GM19463 (cell line): ENCODE results near the gene LDHAL6B.

ENCODE experiments used
- ATAC-seq: cut with Tn5 transposase; IDR thresholded peaks from one replicate; pipeline ENCODE4 v1.9.1; 2021; ENCODE audit warnings: mild to moderate bottlenecking, moderate library complexity; ENCODE audit not compliant: unreplicated experiment

Gene LDHAL6B

DNA sequence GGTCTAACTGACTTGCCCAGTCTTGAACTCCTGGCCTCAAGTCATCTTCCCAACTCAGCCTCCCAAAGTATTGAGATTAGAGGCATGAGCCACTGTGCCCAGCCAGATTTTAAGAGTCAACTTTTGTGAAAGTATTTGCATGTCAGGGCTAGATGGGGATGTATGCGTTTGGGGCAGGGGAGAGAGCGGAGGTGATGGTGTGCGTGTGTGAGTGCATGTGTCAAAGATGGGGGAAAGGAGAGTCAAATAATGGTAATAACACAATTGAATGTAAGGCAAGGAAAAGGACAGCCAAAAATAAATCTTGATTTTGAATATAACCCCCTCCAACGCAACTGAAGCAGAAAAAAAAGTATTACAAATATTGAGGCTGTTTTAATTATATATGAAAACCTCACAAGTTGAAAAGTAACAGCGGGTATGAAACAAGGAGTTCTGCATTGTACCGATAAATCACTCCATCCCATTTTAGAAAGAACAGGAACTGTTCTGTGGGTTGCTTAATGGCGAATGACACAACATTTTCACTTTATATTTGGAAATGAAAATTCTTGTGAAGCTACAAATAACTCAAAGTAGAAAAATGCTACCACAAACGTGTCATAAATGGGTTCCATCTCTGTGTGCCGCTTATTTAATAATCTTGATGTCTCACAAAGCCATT lies 29.9 kb upstream of the LDHAL6B start:
- ATAC-seq = no peak

GRCh38 chr15:59177317-59177660 lies 29.4 kb upstream of the LDHAL6B start:
- ATAC-seq = no peak

DNA sequence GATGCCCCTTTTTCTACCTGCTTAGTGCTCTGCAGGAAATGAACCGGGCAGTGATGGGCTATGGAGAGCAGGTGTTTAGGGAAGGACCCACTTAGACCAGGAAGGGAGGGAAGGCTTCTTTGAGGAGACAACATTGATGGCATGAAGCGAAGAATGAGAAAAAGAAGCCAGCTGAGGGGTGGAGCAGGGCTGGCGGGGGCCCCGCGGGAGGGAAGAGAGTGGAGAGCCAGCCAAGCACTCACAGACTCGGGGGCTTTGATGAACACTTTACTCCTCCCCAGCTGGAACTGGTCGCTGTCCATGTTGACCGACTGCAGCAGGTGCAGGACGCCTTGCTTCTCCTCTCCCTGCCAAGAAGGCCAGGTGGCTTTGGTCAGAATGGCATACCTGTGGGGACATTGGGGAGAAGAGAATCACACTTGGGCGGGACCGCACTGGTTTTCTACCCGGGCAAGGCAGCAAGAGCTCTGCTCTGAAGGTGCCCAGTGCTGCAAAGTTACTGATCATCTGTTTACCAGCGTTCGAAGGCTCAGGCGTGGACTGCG lies 28.4 kb upstream of the LDHAL6B start:
- no peak for ATAC-seq

GRCh38 chr15:59179717-59180116 lies 26.9 kb upstream of the LDHAL6B start:
- no peak for ATAC-seq

GRCh38 chr15:59180945-59181600 lies 25.6 kb upstream of the LDHAL6B start:
- ATAC-seq = no peak

- ATAC-seq = no peak
These were observed 20.9 kb upstream of the LDHAL6B start for GRCh38 chr15:59185725-59186124.

- no peak for ATAC-seq
These were observed 20.1 kb upstream of the LDHAL6B start for GRCh38 chr15:59186501-59186900.

DNA sequence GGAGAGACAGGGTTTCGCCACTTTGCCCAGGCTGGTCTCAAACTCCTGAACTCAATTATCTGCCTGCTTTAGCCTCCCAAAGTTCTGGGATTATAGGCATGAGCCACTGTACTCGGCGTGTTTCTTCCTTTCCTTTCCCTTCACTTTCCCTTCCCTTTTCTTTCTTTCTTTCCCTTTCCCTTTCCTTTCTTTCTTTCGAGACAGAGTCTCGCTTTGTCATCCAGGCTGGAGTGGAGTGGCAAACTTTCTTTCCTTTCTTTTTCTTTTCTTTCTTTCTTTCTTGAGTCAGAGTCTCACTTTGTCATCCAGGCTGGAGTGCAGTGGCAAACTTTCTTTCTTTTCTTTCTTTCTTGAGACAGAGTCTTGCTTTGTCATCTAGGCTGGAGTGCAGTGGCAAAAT lies 17.4 kb upstream of the LDHAL6B start:
- no peak for ATAC-seq

DNA sequence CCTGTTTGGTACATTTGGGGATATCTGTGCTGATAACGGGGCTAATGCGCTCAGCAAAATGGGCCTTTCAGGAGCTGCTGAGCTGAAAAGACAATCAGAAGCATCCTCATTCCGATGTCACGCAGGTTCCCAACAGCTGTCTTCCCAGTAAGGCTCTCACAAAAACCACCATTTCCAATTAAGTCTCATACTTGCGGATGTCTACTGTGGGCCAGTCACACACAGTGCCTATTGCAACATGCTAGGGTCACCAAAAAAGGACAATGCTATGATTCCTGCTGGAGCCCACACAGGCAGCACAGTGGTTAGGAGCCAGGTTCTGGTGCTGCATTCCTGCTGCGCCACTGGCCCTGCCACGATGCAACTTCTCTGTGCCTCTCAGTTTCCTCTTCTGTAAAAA lies 16.4 kb upstream of the LDHAL6B start:
- no peak for ATAC-seq

GRCh38 chr15:59191855-59192237 lies 14.8 kb upstream of the LDHAL6B start:
- no peak for ATAC-seq

DNA sequence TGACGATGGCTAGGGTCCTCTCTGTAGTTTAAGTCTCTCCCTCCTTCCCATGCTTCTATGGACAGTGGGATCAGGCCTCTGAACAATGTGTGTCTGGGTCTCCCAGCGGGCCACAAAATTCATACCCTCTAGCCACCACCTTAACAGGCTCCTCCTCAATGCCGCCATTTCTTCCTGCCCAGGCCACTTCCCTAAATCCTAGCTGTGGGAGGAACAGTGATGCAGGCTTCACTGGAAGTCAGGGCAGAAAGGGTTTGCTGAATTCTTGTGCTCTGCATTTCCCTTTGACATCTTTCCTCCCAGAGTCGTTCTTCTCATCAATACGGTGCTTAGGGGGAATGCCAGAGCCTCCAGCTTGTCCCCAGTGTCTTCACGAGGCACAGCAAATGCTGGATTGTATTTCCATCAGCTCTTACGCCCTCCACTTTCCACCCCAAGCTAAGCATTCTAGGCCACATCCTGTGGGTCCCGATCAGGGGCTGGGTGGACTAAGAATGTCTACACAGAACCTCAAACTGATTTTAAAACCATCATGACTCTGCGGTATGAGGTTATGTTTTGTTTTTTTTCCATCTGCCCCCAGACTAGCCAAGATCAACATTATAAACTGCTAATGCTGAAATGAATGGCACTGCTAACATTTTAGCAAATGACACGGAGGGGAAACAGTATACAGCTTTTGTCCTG lies 11.9 kb upstream of the LDHAL6B start:
- no peak for ATAC-seq

GRCh38 chr15:59196416-59196815 lies 10.2 kb upstream of the LDHAL6B start:
- ATAC-seq = no peak

DNA sequence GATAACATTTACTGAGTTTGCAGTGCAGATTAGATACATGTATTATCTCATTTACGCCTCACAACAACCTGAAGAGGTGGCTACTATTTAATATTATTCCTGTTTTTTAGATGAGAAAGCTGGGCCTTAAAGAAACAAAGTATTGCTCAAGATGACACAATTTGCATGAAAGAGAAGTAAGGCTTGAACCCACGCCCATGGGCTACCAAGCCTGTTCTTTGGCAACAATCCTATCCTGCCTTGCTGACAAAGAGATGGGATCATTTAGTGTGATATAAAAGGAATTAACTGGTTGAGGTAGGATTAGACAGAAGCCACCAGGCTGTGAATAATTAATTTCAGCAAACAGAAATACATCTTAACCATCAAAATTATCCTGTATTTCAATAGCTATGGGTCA lies 9.2 kb upstream of the LDHAL6B start:
- no peak for ATAC-seq

DNA sequence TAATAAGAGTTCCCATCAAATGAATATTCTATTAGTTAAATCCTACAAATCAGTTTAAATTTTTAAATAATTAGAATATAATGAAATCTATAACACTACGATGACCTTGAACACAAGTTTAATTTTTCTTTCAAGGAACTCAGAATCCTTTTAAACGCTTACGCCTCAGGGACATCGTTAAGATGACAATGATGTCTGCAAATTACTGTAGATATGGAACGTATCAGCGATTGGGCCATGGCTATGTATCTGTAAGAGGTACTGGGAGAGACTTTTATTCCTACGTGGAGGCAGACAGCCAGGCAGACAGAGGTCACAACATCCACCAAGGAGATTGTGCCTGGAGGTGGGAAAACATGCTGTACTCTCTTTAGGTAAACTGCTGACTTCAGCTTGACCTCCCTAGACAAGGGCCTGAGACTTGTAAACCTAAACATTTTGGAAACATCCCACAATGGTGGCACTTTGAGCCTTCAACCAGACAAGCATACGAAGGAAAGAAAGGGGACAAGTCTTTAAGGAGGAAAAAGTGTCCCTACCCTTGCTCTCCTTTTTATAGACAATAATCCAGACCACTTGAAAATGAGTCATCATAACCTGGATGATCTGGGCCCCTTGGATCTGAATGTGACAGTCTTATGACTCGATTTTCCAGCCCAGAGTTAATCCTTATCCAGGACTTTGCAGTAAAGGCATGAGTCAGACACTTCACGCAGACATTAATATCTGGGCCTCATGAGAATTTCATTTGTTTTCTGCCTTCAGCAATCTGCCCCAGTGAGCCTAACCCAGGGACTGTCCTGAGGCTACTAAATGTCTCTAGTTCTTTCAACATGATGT lies 6.8 kb upstream of the LDHAL6B start:
- no peak for ATAC-seq

DNA sequence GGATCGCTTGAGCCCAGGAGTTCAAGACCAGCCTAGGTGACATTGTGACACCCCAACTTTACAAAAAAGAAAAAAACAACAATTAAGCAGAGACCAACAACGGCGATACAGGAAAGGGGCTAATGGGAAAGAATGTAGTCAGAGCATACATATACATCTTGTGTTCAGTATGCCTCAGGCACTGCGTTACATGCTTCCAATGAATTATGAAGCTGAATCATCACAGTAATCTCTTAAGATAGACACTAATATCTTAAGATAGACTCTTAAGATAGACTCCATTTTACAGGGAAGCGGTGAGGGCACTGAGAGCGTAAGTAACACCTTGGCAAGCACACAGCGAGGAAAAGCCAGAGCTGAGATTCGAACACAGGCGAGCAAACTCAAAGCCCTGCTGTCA lies 6.1 kb upstream of the LDHAL6B start:
- ATAC-seq = no peak

DNA sequence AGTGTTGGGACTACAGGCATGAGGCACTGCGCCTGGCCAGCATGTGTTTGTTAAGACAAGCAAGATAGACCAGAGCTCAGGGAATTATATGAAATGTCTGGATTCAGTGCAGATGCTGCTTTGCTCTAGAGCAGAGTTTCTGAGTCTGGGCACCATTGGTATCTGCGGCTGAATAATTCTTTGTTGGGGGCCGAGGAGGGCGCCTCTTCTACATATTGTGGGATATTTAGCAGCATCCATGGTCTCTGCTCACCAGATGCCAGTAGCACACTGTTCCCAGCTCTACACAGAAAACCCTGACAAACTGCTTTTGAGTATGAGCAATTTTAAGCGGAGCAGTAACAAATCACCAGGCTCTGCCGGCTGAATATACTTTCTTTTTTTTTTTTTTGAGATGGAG lies 3.6 kb upstream of the LDHAL6B start:
- ATAC-seq = no peak

DNA sequence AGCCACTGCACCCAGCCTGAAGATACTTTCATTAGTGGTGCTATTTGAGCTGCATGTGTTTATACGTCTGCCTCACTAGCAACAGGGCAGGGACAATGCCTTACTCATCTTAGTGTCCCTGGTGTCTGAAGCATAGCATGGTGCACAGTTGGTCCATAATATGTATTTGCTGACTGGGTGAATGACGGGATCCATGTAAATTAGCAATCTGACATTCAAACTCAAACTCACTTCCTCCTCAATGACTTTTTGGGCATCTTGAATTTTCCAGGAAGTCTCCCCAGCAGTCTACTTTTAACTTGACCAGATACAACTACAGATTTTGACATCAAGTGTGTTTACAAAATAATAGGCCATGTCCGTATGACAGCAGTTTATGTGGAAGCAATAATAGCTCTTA lies 3.0 kb upstream of the LDHAL6B start:
- no peak for ATAC-seq

DNA sequence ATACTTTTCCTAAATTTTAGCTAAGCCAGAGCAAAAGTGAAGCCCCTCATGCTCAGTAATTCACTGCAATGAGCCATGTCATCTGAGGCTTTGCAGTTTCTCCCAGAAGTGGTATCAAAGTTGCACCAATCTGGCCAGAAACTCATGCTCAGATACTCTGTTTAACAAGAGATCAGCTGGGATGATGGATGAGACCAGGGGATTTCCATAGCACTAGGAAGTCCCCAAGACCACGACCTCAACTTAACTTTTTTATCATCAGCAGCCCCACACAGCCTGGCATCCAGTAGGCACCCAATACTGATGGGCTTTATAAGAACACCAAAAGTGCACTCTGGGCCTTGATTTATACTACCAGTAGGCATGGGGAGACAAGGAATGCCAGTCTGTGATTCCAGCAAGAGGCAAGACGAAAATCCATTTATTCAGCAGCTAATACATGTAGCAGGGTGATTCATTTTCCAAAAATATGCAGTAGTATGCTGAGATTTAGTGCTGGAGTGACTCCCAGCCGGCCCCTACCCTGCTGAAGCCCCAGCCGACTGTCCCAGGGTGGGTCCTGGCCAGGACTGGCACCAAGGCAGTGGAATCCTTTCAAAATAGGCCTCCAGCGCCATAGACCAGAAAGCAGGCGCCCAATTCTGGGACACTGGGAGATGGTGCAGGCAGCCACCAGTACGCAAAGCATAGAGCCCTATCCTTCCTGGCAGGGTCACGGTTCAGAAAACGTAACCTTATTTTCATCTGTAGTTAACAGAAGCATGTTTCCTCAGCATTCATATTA lies 612 bp upstream of the LDHAL6B start:
- ATAC-seq = no peak

GRCh38 chr15:59208613-59209249 lies 2.1 kb downstream of the LDHAL6B start:
- no peak for ATAC-seq

GRCh38 chr15:59210186-59210585 lies 3.5 kb downstream of the LDHAL6B start:
- no peak for ATAC-seq
